NCI-H524 (cell line): Measurements from ENCODE around the gene SPO11.

Source experiments
- DNase-seq, 2 experiments: peaks; one replicate each; lab custom pipeline; 2025; lab: John Stamatoyannopoulos, UW

The SPO11 gene

GRCh38 chr20:57391439-57392301 lies 62.1 kb downstream of the SPO11 start:
- no peak for DNase-seq

GRCh38 chr20:57392512-57393271 lies 63.1 kb downstream of the SPO11 start:
- DNase-seq: no peak
